Adipocyte (in vitro differentiated cells): Measurements from ENCODE around the gene ISG15.

ENCODE experiments used
- DNase-seq: peaks from one replicate; pipeline ENCODE4 v3.0.0-alpha.2; 2015; ENCODE audit warnings: low read depth
- H3K27me3 ChIP-seq: replicated peaks from 2 replicates; pipeline ENCODE4 v1.7.0; 2013; ENCODE audit warnings: mild to moderate bottlenecking, low read length, moderate library complexity; ENCODE audit not compliant: control insufficient read depth, insufficient read depth
- H3K36me3 ChIP-seq: 2 replicates; pipeline ENCODE4 v1.7.0; 2013; ENCODE audit warnings: low read length, mild to moderate bottlenecking, moderate library complexity; ENCODE audit not compliant: control insufficient read depth, insufficient read depth, severe bottlenecking
- H3K4me1 ChIP-seq: 2 replicates; pipeline ENCODE4 v1.7.0; 2013; ENCODE audit warnings: mild to moderate bottlenecking, low read length, moderate library complexity; ENCODE audit not compliant: control insufficient read depth, insufficient read depth
- H3K4me3 ChIP-seq: 2 replicates; pipeline ENCODE4 v1.7.0; 2013; ENCODE audit warnings: mild to moderate bottlenecking, low read length, moderate library complexity
- H3K9ac ChIP-seq: 2 replicates; pipeline ENCODE4 v1.7.0; 2013; ENCODE audit warnings: mild to moderate bottlenecking, low read length, moderate library complexity
- H3K9me3 ChIP-seq: 2 replicates; pipeline ENCODE4 v1.7.0; 2013; ENCODE audit warnings: mild to moderate bottlenecking, low read length, moderate library complexity; ENCODE audit not compliant: control insufficient read depth

Gene ISG15

GRCh38 chr1:1062348-1063163, 49.3 kb downstream of the ISG15 start:
- Histone ChIP-seq H3K9ac (no peak overlapping the region), H3K9me3 (no peaks in the 10 kb centered on the region), H3K4me3 (no peak overlapping the region), H3K4me1 (no peaks in the 10 kb centered on the region), H3K27me3 (peaks cover 27% of the 10 kb centered on the region), H3K36me3 (no peaks in the 10 kb centered on the region)
- no peak for DNase-seq

DNA sequence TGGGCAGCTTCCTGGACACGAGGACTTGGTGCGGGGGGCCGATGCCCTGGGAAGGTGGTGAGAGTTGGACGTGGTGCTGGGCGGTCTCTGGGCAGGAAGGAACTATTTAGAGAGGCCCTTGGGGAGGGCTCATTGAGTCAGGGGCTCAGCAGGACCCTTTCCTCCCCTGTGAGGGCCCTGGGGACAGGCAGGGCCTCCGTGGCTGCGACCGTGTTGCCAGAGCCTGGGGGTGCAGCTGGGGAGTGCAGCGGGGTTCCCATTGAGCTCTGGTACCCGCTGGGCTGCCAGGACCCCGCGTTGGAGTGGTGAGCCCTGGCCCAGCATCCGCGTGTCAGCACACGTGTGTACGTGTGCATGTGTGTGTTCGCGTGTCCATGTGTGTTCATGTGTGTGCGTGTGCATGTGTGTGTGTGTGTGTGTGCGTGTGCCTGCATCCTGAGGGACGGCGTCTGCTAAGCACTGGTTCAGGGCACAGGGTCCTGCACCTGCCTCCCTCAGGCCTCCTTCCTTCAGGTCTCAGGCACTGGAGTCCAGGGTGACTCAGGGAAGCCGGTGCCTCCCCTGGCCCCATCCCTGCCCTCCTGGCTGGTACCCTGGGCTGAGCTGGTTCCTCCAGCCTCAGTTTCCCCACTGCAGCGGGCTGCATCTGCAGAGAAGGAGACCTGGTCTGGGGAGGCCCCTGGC, 50.1 kb downstream of the ISG15 start:
- no peak overlapping the region for H3K4me3 ChIP-seq
- no peak for DNase-seq
- no peaks in the 10 kb centered on the region for H3K36me3 ChIP-seq
- H3K9ac ChIP-seq = no peak overlapping the region
- H3K9me3 ChIP-seq = no peaks in the 10 kb centered on the region
- peaks cover 28% of the 10 kb centered on the region for H3K27me3 ChIP-seq
- no peaks in the 10 kb centered on the region for H3K4me1 ChIP-seq
